ENCODE data around the gene RPS17. TPM values are rescaled to one million over a fixed set of nuclear protein-coding genes. Genes with fewer than 3 reads are reported as not detected.
"Not testable (repeated sequence)": the region's sequence is repeated elsewhere in the genome, so short reads cannot be mapped to it uniquely, and the experiment has no call there.

The RPS17 gene
- polyA plus RNA-seq, 3 donors: 604 to 2,881 (median 619) TPM

- no peaks in the 10 kb centered on the region for H3K9me3 ChIP-seq (replicated peaks in 1 of 2; ENCODE audit: control insufficient read depth in 1 of 2, insufficient read depth in 1 of 2, low read length in 2 of 2)
- WGBS (ENCODE audit: insufficient coverage): 80% methylated on average over 4 of the region's 11 CpGs
- no peak for DNase-seq
- intact Hi-C loops (cut with micrococcal nuclease): loop anchor here in 1 of 2 donors (10.0 kb wide), 1 partner anchor 468 kb away; no protein-coding TSS in a partner anchor
- peaks cover 43% of the 10 kb centered on the region for H4K20me1 ChIP-seq (ENCODE audit: insufficient read depth, low read length)
- H3K36me3 Mint-ChIP-seq: peaks cover 53 to 63% of the 10 kb centered on the region in 2 donors
- H2AFZ ChIP-seq (ENCODE audit: insufficient read depth, low read depth, low read length, poor library complexity, severe bottlenecking): no peak overlapping the region
- no peak for TF ChIP-seq CTCF (IDR thresholded peaks at IDR 0.05)
- peaks cover 0 to 3% (median 2%) of the 10 kb centered on the region in 3 donors for H3K27me3 Mint-ChIP-seq (ENCODE audit: low read depth in 3 of 3)
- H3K9ac ChIP-seq (ENCODE audit: insufficient read depth, low read length, poor library complexity, severe bottlenecking): no peak overlapping the region
- H3K27ac ChIP-seq (ENCODE audit: low read depth in 1 of 2, low read length in 2 of 2): peak overlapping the region in 1 of 2 donors; percentile 26
- H3K4me2 ChIP-seq (replicated peaks; ENCODE audit: extremely low read depth, low read length, poor library complexity, severe bottlenecking): no peak overlapping the region
- H3K79me2 ChIP-seq (ENCODE audit: insufficient read depth, low read length): peaks cover 33% of the 10 kb centered on the region
- H3K36me3 ChIP-seq (replicated peaks in 1 of 2; ENCODE audit: control insufficient read depth in 1 of 2, insufficient read depth in 2 of 2, low read length in 2 of 2): peaks cover 36 to 61% of the 10 kb centered on the region in 2 donors
- no peaks in the 10 kb centered on the region for H3K27me3 ChIP-seq (ENCODE audit: control insufficient read depth in 2 of 2, insufficient read depth in 2 of 2, low read length in 2 of 2)
- peaks cover 21% of the 10 kb centered on the region for H3K4me1 Mint-ChIP-seq
- H3K27ac Mint-ChIP-seq: peak overlapping the region in 2 of 7 donors; percentile 34 to 42
- peaks cover 19 to 23% of the 10 kb centered on the region in 2 donors for H3K4me1 ChIP-seq (ENCODE audit: control insufficient read depth in 1 of 2, insufficient read depth in 2 of 2, low read length in 2 of 2)
- no peak overlapping the region for H3K4me3 Mint-ChIP-seq
- H3K9me3 Mint-ChIP-seq: peaks cover 0 to 3% (median 0%) of the 10 kb centered on the region in 7 donors
- no peak overlapping the region for H3K4me3 ChIP-seq (replicated peaks in 1 of 3; ENCODE audit: low read depth in 2 of 3, low read length in 3 of 3)
Observed at GRCh38 chr15:82536409-82537350, 3.6 kb downstream of the RPS17 start.

GRCh38 chr15:82535566-82536408, 4.5 kb downstream of the RPS17 start:
- Mint-ChIP-seq H3K9me3 (peaks cover 0 to 3% (median 0%) of the 10 kb centered on the region in 7 donors), H3K4me3 (no peak overlapping the region), H3K27me3 (ENCODE audit: low read depth in 3 of 3) (peaks cover 0 to 2% (median 2%) of the 10 kb centered on the region in 3 donors), H3K36me3 (peaks cover 53 to 63% of the 10 kb centered on the region in 2 donors), H3K4me1 (peaks cover 19% of the 10 kb centered on the region), H3K27ac (peak overlapping the region in 1 of 7 donors; percentile 13)
- Histone ChIP-seq H2AFZ (ENCODE audit: insufficient read depth, low read depth, low read length, poor library complexity, severe bottlenecking) (no peak overlapping the region), H3K27me3 (ENCODE audit: control insufficient read depth in 2 of 2, insufficient read depth in 2 of 2, low read length in 2 of 2) (no peaks in the 10 kb centered on the region), H3K4me1 (ENCODE audit: control insufficient read depth in 1 of 2, insufficient read depth in 2 of 2, low read length in 2 of 2) (peaks cover 13 to 17% of the 10 kb centered on the region in 2 donors), H3K27ac (ENCODE audit: low read depth in 1 of 2, low read length in 2 of 2) (peak overlapping the region in 1 of 2 donors; percentile 26), H3K4me3 (replicated peaks in 1 of 3; ENCODE audit: low read depth in 2 of 3, low read length in 3 of 3) (no peak overlapping the region), H3K4me2 (replicated peaks; ENCODE audit: extremely low read depth, low read length, poor library complexity, severe bottlenecking) (no peak overlapping the region), H3K36me3 (replicated peaks in 1 of 2; ENCODE audit: control insufficient read depth in 1 of 2, insufficient read depth in 2 of 2, low read length in 2 of 2) (peaks cover 36 to 61% of the 10 kb centered on the region in 2 donors), H3K9ac (ENCODE audit: insufficient read depth, low read length, poor library complexity, severe bottlenecking) (no peak overlapping the region), H4K20me1 (ENCODE audit: insufficient read depth, low read length) (peaks cover 43% of the 10 kb centered on the region), H3K79me2 (ENCODE audit: insufficient read depth, low read length) (peaks cover 29% of the 10 kb centered on the region), H3K9me3 (replicated peaks in 1 of 2; ENCODE audit: control insufficient read depth in 1 of 2, insufficient read depth in 1 of 2, low read length in 2 of 2) (no peaks in the 10 kb centered on the region)
- 75% methylated on average over 5 of the region's 9 CpGs for WGBS (ENCODE audit: insufficient coverage)
- intact Hi-C loops (cut with micrococcal nuclease): loop anchor here in 1 of 2 donors (10.0 kb wide), 1 partner anchor 469 kb away; no protein-coding TSS in a partner anchor
- DNase-seq: no peak
- no peak for TF ChIP-seq CTCF (IDR thresholded peaks at IDR 0.05)

- Mint-ChIP-seq H3K4me1 (peaks cover 22% of the 10 kb centered on the region), H3K36me3 (peaks cover 53 to 63% of the 10 kb centered on the region in 2 donors)
- 93% methylated on average over 2 of the region's 5 CpGs for WGBS (ENCODE audit: insufficient coverage)
- H3K4me3 ChIP-seq (replicated peaks in 1 of 3; ENCODE audit: low read depth in 2 of 3, low read length in 3 of 3); H3K9me3 ChIP-seq (replicated peaks in 1 of 2; ENCODE audit: control insufficient read depth in 1 of 2, insufficient read depth in 1 of 2, low read length in 2 of 2); DNase-seq; H3K9ac ChIP-seq (ENCODE audit: insufficient read depth, low read length, poor library complexity, severe bottlenecking); H3K27ac Mint-ChIP-seq; H3K4me2 ChIP-seq (replicated peaks; ENCODE audit: extremely low read depth, low read length, poor library complexity, severe bottlenecking); H3K9me3 Mint-ChIP-seq; H3K27me3 Mint-ChIP-seq (ENCODE audit: low read depth in 3 of 3); H3K4me3 Mint-ChIP-seq; H2AFZ ChIP-seq (ENCODE audit: insufficient read depth, low read depth, low read length, poor library complexity, severe bottlenecking); H3K27ac ChIP-seq (ENCODE audit: low read depth in 1 of 2, low read length in 2 of 2); H3K27me3 ChIP-seq (ENCODE audit: control insufficient read depth in 2 of 2, insufficient read depth in 2 of 2, low read length in 2 of 2): not testable (repeated sequence)
- Histone ChIP-seq H4K20me1 (ENCODE audit: insufficient read depth, low read length) (peaks cover 43% of the 10 kb centered on the region), H3K36me3 (replicated peaks in 1 of 2; ENCODE audit: control insufficient read depth in 1 of 2, insufficient read depth in 2 of 2, low read length in 2 of 2) (peaks cover 36 to 61% of the 10 kb centered on the region in 2 donors), H3K79me2 (ENCODE audit: insufficient read depth, low read length) (peaks cover 28% of the 10 kb centered on the region), H3K4me1 (ENCODE audit: control insufficient read depth in 1 of 2, insufficient read depth in 2 of 2, low read length in 2 of 2) (peaks cover 15% of the 10 kb centered on the region in 2 donors)
- intact Hi-C loops (cut with micrococcal nuclease): loop anchor here in 1 of 2 donors (10.0 kb wide), 1 partner anchor 470 kb away; no protein-coding TSS in a partner anchor
Observed at GRCh38 chr15:82535151-82535550, 5.1 kb downstream of the RPS17 start.
